HEK293 (cell line): Measurements from ENCODE around the gene TRPV6.

Experiments used
- INSM2 ChIP-seq: fragments of 450-650 bp; formaldehyde crosslinking; IDR thresholded peaks from 2 replicates; pipeline ENCODE4 v1.5.1; 2016; ENCODE audit warnings: missing biosample characterization, missing genetic modification characterization
- YY1 ChIP-seq: fragments of 450-650 bp; formaldehyde crosslinking; IDR thresholded peaks from 2 replicates; pipeline ENCODE4 v1.5.1; 2018; ENCODE audit warnings: missing biosample characterization, missing genetic modification characterization
- ZNF600 ChIP-seq: fragments of 450-650 bp; formaldehyde crosslinking; IDR thresholded peaks from 2 replicates; pipeline ENCODE4 v1.5.1; 2016; ENCODE audit warnings: missing biosample characterization, missing genetic modification characterization
- ZNF664 ChIP-seq: fragments of 450-650 bp; formaldehyde crosslinking; IDR thresholded peaks from 2 replicates; pipeline ENCODE4 v1.5.1; 2016; ENCODE audit warnings: missing biosample characterization, missing genetic modification characterization

GRCh38 chr7:142919656-142920055 is 34.1 kb upstream of the TRPV6 start:
- TF ChIP-seq ZNF664 (tag by site-specific recombination), result no peak
- no peak for TF ChIP-seq ZNF600 (tag by site-specific recombination)
- no peak for TF ChIP-seq INSM2
- no peak for TF ChIP-seq YY1
